ENCODE data around the gene CENPA.

GRCh38 chr2:26752656-26753055 is 33.2 kb upstream of the CENPA start:
- no peak for TF ChIP-seq CTCF (IDR thresholded peaks at IDR 0.05 in 4 of 5, conservative IDR thresholded peaks at IDR 0.05 in 1 of 5)
- TF ChIP-seq POLR2A (IDR thresholded peaks at IDR 0.05): no peak
